Hippocampal formation (tissue), 2 donors: ENCODE data around the gene NR2C2.

ENCODE experiments used
- DNase-seq, 2 donors: peaks; one replicate each; lab custom pipeline; 2025; lab: John Stamatoyannopoulos, UW

NR2C2 gene

GRCh38 chr3:15063656-15064286 lies 116.4 kb downstream of the NR2C2 start:
- no peak for DNase-seq

DNA sequence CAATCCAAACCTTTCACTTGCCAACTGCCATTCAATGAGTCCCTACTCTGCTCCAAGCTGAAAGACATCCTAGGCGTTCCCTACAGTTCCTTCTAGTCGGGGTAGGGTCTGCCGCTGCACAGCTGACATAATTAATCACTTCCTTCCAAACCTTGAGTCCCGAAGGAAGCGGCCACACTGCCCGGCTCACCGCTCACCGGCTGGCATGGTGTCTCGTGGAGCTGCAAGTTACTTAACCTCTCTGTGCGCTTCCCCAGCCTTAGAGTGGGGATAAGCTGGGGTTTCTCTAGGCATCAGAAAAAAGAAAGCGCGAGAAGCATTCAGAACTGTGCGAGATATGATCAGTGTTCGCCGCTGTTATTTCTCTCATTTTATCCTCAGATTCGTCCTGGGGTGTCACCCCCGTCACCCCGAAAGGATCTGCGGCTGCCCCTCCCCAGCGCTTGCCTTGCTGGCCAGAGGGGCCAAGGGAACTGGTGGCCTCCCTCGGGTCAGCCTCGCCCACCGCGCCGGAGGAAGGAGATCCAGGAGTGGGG lies 117.0 kb downstream of the NR2C2 start:
- DNase-seq, result no peak

- DNase-seq, result peak; percentile 77 to 83
Measured at GRCh38 chr3:15064835-15065549, 117.6 kb downstream of the NR2C2 start, which contains the start of gene MRPS25. Gene MRPS25 (minus strand): TSS chr3:15065315. CDS start chr3:15065194, 121 bp downstream.

DNA sequence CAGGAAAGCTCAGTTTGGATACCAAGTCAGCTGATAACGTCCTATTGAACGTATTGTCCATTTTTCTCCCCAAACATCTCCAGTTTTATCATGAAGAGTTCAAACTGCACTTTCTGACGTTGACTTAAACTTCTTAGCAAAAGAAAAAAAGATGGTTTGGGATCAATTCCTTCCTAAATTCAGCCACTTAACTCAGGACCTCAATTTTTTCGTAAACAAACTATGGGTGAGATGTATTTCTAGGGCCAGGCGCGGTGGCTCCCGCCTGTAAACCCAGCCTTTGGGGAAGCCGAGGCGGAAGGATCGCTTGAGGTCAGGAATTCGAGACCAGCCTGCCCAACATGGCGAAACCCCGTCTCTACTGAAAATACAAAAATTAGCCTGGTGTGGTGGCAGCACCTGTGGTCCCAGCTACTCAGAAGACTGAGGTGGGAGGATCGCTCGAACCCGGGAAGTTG lies 118.2 kb downstream of the NR2C2 start:
- DNase-seq, result no peak

DNA sequence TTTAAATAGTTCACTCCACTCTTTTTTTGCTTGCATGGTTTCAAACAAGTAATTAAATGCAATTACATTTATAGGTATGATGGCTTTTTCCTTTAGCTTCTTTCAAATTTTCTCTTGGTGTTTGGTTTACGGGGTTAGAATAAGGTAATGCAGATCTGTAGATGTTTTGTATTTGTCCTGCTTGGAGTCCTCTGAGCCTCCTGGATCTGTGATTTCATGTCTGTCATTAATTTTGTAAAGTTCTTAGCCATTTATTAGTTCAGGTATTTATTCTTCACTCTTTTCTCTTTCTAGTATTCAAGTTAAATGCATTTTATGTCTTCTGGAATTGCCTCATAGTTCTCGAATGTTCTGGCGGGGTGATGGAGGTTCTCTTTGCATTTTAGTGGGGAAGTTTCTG lies 119.1 kb downstream of the NR2C2 start:
- no peak for DNase-seq

DNA sequence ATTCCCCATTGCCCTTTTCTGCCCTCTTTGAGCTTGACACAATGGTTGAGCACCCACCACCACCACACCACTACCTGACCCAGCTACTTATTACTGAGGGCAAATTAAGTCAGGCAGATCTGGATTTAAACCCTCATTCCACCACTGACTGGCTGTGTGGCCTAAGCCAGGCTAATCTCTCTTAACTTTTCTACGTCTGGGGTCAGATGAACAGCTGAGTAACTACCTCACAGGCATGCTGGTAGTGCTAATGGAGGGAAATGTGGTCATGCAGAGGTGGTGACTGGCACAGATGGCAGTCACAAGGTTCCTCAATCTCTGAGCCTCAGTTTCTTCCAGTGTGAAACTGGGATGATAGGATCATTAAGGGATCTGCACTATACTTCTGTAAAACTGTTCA lies 122.1 kb downstream of the NR2C2 start:
- no peak for DNase-seq

- no peak for DNase-seq
Measured at GRCh38 chr3:15071699-15072098, 124.3 kb downstream of the NR2C2 start.

DNA sequence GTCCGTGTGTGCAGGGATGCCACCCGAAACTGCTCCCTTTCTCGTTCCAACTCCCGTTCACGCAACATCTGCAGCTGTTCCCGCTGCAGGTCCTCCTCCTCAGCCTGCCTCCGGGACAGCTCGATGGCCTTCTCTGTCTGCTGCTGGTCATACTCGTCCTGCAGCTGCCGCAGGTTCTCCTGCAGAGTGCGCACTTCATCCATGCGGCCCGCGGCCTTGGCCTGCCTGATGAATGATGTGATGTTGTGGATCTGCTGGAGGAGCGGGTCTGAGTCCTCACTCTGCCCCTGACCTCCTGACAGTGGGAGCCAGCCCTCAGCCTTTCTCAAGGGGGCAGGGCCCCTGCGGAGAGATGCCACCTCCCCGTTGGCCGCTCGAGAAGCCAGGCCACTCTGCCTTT lies 127.1 kb downstream of the NR2C2 start:
- DNase-seq, result no peak

DNA sequence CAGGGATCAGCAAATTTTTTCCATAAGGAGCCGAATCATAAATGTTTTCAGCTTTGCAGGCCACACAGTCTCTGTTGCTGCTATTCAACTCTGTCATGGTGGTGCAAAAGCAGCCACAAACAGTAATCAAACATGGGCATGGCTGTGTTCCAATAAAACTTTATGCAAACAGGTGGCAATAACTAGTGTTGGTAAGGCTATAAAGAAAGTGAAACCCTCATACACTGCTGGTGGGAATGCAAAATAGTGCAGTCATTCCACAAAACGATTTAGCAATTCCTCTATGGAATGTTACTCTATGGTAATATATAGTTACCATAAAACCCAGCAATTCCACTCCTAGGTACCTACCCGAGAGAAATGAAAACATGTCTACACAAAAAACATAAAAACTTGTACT lies 131.7 kb downstream of the NR2C2 start:
- DNase-seq, result no peak

- DNase-seq, result no peak
Measured at GRCh38 chr3:15081960-15082664, 134.7 kb downstream of the NR2C2 start.

GRCh38 chr3:15083252-15083651 lies 135.9 kb downstream of the NR2C2 start:
- no peak for DNase-seq

GRCh38 chr3:15086263-15086662 lies 138.9 kb downstream of the NR2C2 start:
- no peak for DNase-seq

GRCh38 chr3:15086699-15087098 lies 139.3 kb downstream of the NR2C2 start:
- no peak for DNase-seq

GRCh38 chr3:15089201-15089600 lies 141.8 kb downstream of the NR2C2 start:
- no peak for DNase-seq

DNA sequence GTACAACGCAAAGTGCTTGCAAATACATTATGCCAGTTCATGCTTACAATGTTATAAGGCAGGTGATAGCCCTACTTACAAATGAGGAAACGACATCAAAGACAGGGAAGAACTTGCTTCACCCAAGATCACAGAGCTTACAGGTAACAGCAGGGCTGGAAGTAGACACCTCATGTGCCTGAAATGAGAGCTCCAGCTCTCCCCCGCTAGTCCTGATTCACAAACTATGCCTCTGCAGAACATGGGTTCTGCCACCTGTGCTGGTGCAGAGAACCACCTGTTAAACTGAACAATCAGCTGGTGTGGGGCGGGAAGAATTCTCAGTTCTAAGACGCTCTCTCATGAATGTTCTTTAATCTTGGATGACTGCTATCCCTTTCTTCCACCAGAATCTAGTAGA lies 144.2 kb downstream of the NR2C2 start:
- DNase-seq, result no peak

DNA sequence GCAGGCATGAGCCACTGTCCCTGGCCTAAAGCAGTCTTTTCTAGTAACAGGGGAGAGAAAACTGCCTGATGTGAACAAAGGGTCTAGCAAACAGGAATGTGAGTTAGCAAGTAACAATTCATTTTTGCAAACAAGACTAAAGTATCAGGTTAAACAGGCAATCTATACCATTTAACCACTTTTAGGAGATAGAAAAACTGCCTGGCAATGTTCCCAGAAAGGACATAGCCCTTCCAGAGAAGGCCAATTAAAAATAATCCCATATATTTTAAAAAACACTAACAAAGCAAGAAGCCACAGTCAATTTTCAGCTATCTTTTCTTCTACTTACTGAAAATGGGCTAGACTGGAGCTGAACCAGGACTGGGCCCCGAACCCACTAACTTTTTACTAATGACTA lies 145.3 kb downstream of the NR2C2 start:
- DNase-seq, result no peak

DNA sequence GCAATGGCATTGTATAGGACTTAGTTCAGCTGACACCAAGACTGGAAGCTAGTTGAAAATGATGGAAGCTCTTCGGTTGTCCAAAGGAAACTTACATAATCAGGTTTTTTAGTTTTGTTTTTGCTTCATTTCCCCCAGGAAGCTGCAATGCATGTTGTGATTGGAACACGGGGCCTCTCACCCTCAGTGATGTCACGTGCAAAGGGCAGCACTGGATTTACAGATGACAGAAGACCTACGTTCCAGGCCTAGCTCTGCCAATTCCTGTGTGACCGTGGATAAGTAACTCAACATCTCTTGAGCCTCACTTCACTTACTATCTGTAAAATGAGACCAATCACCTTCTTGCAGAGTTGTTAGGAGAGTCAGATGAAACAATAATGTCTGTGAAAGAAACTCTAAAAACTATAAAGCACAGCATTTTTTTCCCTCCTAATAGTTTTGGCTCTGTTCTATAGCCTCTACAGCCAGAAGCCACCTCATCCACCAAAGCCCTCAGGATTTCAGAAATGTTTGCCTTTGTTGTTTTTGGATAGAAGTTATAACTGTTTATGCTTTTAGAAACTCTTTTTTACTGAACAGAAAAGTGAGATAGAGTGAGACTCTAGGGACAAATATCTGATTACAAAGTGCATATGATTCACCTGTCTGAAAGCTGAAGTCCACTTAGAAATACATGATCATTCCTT lies 146.9 kb downstream of the NR2C2 start:
- no peak for DNase-seq

GRCh38 chr3:15096046-15096445 lies 148.7 kb downstream of the NR2C2 start:
- no peak for DNase-seq

DNA sequence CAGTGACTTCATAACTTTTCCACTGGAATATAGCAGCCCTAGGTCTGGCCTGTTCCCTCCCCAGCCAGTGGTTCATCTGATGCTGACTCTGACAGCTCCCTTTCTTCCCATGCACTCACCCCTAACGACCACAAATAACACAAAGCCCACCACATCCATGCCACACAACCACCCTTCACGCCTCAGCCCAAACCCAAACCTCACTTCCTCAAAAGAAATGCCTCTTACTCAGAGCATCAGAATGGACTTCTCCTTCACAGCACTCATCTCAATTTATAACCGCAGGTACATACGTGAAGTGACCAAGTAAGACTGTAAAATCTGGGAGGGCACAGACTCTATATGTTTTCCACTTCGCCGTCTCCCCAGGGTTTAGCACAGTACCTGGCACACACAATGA lies 150.5 kb downstream of the NR2C2 start:
- DNase-seq, result no peak
